ENCODE data around the gene ITGB5. TPM values are rescaled to one million over a fixed set of nuclear protein-coding genes. Genes with fewer than 3 reads are reported as not detected.
A peak's percentile ranks its signal among the peaks of the same experiment; 100 is the strongest.

ITGB5 gene
- total RNA-seq, 1 donor from 2014 or later = 46.0 TPM

- H3K27ac Mint-ChIP-seq = no peak overlapping the region
- no peak overlapping the region for H3K4me3 Mint-ChIP-seq
- no peaks in the 10 kb centered on the region for H3K27me3 Mint-ChIP-seq
- no peak for TF ChIP-seq CTCF (conservative IDR thresholded peaks at IDR 0.05)
- no peaks in the 10 kb centered on the region for H3K9me3 Mint-ChIP-seq
- H3K36me3 Mint-ChIP-seq = peaks cover 33% of the 10 kb centered on the region
- no peak for DNase-seq (ENCODE audit: extremely low spot score, unreplicated experiment)
- H3K4me1 Mint-ChIP-seq (ENCODE audit: unreplicated experiment) = peaks cover 14% of the 10 kb centered on the region
Observed at GRCh38 chr3:124821356-124821755, 65.8 kb downstream of the ITGB5 start.

GRCh38 chr3:124818398-124819091 lies 68.6 kb downstream of the ITGB5 start:
- no peak overlapping the region for H3K4me3 Mint-ChIP-seq
- peaks cover 32% of the 10 kb centered on the region for H3K4me1 Mint-ChIP-seq (ENCODE audit: unreplicated experiment)
- no peaks in the 10 kb centered on the region for H3K27me3 Mint-ChIP-seq
- TF ChIP-seq CTCF (conservative IDR thresholded peaks at IDR 0.05) = no peak
- peaks cover 33% of the 10 kb centered on the region for H3K36me3 Mint-ChIP-seq
- peaks cover 6% of the 10 kb centered on the region for H3K9me3 Mint-ChIP-seq
- no peak for DNase-seq (ENCODE audit: extremely low spot score, unreplicated experiment)
- no peak overlapping the region for H3K27ac Mint-ChIP-seq

GRCh38 chr3:124817079-124817478 lies 70.1 kb downstream of the ITGB5 start:
- TF ChIP-seq CTCF (conservative IDR thresholded peaks at IDR 0.05) = no peak
- no peak overlapping the region for H3K4me3 Mint-ChIP-seq
- peaks cover 32% of the 10 kb centered on the region for H3K36me3 Mint-ChIP-seq
- peaks cover 6% of the 10 kb centered on the region for H3K9me3 Mint-ChIP-seq
- no peak for DNase-seq (ENCODE audit: extremely low spot score, unreplicated experiment)
- H3K4me1 Mint-ChIP-seq (ENCODE audit: unreplicated experiment) = peaks cover 45% of the 10 kb centered on the region
- H3K27ac Mint-ChIP-seq = no peak overlapping the region
- H3K27me3 Mint-ChIP-seq = no peaks in the 10 kb centered on the region

GRCh38 chr3:124816206-124816605 lies 71.0 kb downstream of the ITGB5 start:
- Mint-ChIP-seq H3K27me3 (no peaks in the 10 kb centered on the region), H3K36me3 (peaks cover 27% of the 10 kb centered on the region), H3K27ac (peak overlapping the region; percentile 76), H3K4me3 (no peak overlapping the region), H3K9me3 (peaks cover 6% of the 10 kb centered on the region), H3K4me1 (ENCODE audit: unreplicated experiment) (peaks cover 49% of the 10 kb centered on the region)
- no peak for TF ChIP-seq CTCF (conservative IDR thresholded peaks at IDR 0.05)
- no peak for DNase-seq (ENCODE audit: extremely low spot score, unreplicated experiment)

- Mint-ChIP-seq H3K27ac (peak overlapping the region; percentile 76), H3K4me3 (no peak overlapping the region), H3K36me3 (peaks cover 24% of the 10 kb centered on the region), H3K4me1 (ENCODE audit: unreplicated experiment) (peaks cover 53% of the 10 kb centered on the region), H3K9me3 (peaks cover 6% of the 10 kb centered on the region), H3K27me3 (no peaks in the 10 kb centered on the region)
- TF ChIP-seq CTCF (conservative IDR thresholded peaks at IDR 0.05) = no peak
- no peak for DNase-seq (ENCODE audit: extremely low spot score, unreplicated experiment)
Observed at GRCh38 chr3:124815781-124816180, 71.4 kb downstream of the ITGB5 start.
